ENCODE measurements around the gene CPXM1.

Gene CPXM1

DNA sequence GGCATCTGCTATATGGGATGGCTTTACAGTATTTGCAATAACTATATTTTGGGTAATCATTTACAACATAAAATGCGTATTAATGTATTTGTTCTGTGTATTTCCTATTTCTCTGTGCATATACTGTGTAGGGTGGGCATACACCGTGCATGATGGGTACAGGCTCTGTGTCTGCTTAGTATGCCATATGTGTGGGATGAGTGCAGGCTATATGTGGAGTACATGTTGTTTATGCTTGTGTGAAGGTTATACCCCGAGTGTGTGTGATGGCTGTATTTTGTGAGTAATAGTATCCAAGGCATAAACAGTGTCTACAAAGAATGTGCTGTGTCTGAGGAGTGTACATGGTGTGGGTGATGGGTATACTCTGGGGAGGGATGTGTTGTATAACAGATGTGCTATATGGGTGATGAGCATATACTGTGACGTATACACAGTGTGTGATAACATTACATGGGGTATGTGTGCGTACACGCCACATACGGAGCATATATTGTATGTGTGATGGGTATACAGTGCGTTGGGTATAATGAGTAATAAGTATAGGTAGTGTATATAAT, 52.7 kb downstream of the CPXM1 start:
- no peak for DNase-seq

DNA sequence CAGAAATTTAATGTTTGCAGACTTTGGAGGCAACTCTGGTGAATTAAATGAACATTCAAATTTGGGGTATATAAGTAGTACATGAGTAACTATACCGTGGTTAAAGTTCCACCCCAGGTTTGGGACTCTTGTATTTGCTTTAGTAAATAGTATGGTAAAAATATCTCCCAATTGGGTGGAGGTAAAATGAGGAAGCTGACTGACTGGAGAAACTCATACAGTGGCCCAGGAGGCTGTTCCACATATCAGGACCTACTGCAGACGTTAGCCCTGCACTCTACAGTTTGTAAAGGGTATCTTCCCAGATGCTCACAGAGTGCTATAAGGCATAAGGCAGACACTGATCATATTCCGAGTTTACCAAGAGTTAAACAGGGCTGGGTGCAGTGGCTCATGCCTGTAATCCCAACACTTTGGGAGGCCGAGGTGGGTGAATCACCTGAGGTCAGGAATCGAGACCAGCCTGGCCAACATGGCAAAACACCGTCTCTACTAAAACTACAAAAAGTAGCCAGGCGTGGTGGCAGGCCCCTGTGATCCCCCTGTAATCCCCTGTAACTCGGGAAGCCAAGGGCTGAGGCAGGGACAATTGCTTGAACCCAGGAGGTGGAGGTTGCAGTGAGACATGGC, 53.7 kb downstream of the CPXM1 start:
- DNase-seq: no peak

DNA sequence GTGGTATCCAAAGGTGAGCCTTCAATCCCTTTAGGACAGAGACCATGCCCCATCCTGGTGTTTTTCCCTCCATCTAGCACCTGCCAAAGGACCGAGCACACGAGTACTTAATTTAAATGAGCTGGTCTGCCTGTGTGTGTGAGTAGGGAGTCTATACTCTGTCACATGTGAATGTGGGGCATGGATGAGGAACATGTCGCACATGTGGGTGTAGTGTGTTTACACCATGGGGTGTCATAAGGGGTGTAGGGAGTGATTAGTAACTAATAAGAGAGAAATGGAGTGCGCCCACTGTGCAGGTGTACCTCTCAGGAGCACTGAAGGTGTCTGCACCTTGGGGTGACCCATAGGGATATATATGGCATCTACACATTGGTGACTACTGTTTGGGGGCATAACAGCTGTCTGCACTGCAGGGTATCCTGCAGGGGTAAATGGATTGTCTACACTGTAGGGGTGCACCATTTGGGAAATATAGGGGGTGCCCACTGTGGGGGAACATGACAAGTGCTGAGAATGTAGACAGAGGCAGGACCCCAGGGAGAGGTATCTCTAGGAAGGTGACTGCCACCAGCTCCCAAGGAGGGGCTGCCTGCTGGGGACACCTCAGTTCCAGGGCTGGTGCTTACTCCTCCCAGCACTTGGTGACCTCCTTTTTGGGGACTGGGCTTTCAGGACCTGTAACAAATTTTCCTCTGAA, 54.3 kb downstream of the CPXM1 start:
- no peak for DNase-seq

DNA sequence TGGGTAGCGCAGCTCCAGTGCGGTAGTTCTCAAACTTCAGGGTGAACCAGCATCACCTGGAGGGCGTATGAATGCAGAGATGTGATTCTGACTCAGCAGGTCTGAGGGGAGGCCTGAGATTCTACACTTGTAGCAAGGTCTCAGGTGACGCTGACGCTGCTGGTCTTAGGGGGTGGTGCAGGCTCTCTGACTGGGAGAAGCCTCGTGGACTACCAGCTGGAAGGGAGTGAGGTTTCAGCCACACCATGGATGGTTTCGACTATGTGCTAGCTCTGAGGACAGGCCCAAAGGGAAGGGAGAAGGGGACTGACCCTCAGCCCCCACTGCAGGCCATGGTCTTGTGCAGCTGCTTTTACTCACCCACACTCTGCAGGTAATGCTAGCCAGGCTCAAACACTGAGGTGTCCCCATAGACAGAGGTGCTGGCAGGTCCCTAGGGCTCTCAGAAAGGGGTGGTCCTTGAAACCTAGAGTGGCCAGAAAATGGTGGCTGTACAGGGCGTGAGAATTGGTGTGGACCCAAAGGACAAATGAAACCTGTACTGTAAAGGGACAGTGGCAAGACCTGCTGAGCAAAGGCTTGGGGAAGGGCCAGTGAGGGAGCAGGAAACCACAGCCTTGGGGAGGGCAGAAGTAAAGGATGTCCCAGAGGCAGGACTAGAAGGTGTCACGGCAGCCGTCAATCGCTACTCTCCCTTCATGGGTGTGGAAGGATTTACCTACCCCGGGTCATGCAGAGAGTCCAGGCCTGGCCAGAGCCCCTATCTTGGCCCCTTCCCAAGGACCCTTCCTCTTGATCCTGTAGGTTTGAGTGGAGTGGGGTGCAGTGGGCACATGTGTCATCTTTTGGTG, 55.1 kb downstream of the CPXM1 start:
- no peak for DNase-seq
